ENCODE measurements around the gene MAML1. TPM values are rescaled to one million over a fixed set of nuclear protein-coding genes. Genes with fewer than 3 reads are reported as not detected.

Gene MAML1
- total and polyA plus RNA-seq, 7 donors = 4.6 to 16.0 (median 11.8) TPM

- Histone ChIP-seq H3K4me1 (peaks cover 12% of the 10 kb centered on the region), H3K27ac (peak overlapping the region; percentile 100), H3K36me3 (ENCODE audit: insufficient read depth in 1 of 2, low read depth in 1 of 2) (peaks cover 0 to 9% of the 10 kb centered on the region in 2 donors), H3K4me3 (peak overlapping the region; percentile 100), H3K9me3 (no peaks in the 10 kb centered on the region), H3K27me3 (ENCODE audit: insufficient read depth in 3 of 3, low read length in 2 of 3) (no peaks in the 10 kb centered on the region)
- WGBS, 3 donors = 2 to 4% (median 3%) methylated on average over 19 of the region's 19 CpGs
- intact Hi-C loops (cut with DNase I) = loop anchor here (2.0 to 5.0 kb wide), 4 partner anchors 21 to 77 kb away; partner anchors contain the start of genes MAML1 (in 2 of the 2) and HNRNPH1 (in 1 of the 2)
- no peak for DNase-seq
- ATAC-seq = peak in 2 of 4 donors; percentile 3 to 4
- no peak for TF ChIP-seq CTCF (IDR thresholded peaks at IDR 0.05)
These were observed 32.9 kb upstream of the MAML1 start for GRCh38 chr5:179699616-179700237.

- H3K27ac ChIP-seq = peak overlapping the region; percentile 100
- peak overlapping the region; percentile 100 for H3K4me3 ChIP-seq
- 42 to 60% (median 54%) methylated on average over 7 of the region's 7 CpGs for WGBS, 3 donors
- no peak for ATAC-seq
- peaks cover 13% of the 10 kb centered on the region for H3K4me1 ChIP-seq
- H3K9me3 ChIP-seq = no peaks in the 10 kb centered on the region
- intact Hi-C loops (cut with DNase I) = no loop called here
- DNase-seq = no peak
- TF ChIP-seq CTCF (IDR thresholded peaks at IDR 0.05) = no peak
- H3K36me3 ChIP-seq (ENCODE audit: insufficient read depth in 1 of 2, low read depth in 1 of 2) = peaks cover 0 to 16% of the 10 kb centered on the region in 2 donors
- no peaks in the 10 kb centered on the region for H3K27me3 ChIP-seq (ENCODE audit: insufficient read depth in 3 of 3, low read length in 2 of 3)
These were observed 32.2 kb upstream of the MAML1 start for GRCh38 chr5:179700401-179700918.

- Histone ChIP-seq H3K4me3 (no peak overlapping the region), H3K27ac (no peak overlapping the region), H3K4me1 (no peaks in the 10 kb centered on the region), H3K36me3 (ENCODE audit: insufficient read depth in 1 of 2, low read depth in 1 of 2) (peaks cover 22 to 97% of the 10 kb centered on the region in 2 donors), H3K27me3 (ENCODE audit: insufficient read depth in 3 of 3, low read length in 2 of 3) (no peaks in the 10 kb centered on the region), H3K9me3 (no peaks in the 10 kb centered on the region)
- WGBS, 3 donors = 93 to 94% (median 93%) methylated on average over 1 of the region's 1 CpG
- no peak for TF ChIP-seq CTCF (IDR thresholded peaks at IDR 0.05)
- intact Hi-C loops (cut with DNase I) = no loop called here
- no peak for DNase-seq
- ATAC-seq = no peak
These were observed 16.3 kb upstream of the MAML1 start for GRCh38 chr5:179716286-179716685.

GRCh38 chr5:179720222-179720621 lies 12.4 kb upstream of the MAML1 start:
- DNase-seq (no peak), ATAC-seq (peak; percentile 71 to 77 (median 72))
- Histone ChIP-seq H3K36me3 (ENCODE audit: insufficient read depth in 1 of 2, low read depth in 1 of 2) (peaks cover 38 to 97% of the 10 kb centered on the region in 2 donors), H3K27ac (no peak overlapping the region), H3K4me3 (no peak overlapping the region), H3K27me3 (ENCODE audit: insufficient read depth in 3 of 3, low read length in 2 of 3) (no peaks in the 10 kb centered on the region), H3K9me3 (no peaks in the 10 kb centered on the region), H3K4me1 (peaks cover 13% of the 10 kb centered on the region)
- intact Hi-C loops (cut with DNase I) = no loop called here
- TF ChIP-seq CTCF (IDR thresholded peaks at IDR 0.05) = no peak
- WGBS, 3 donors = 60 to 76% (median 64%) methylated on average over 2 of the region's 2 CpGs
